GM18508 (cell line): ENCODE data around the gene MYH10.

Experiments used
- ATAC-seq: cut with Tn5 transposase; IDR thresholded peaks from one replicate; pipeline ENCODE4 v1.9.1; 2021; ENCODE audit warnings: moderate number of reproducible peaks; ENCODE audit not compliant: insufficient read depth, unreplicated experiment

Gene MYH10

GRCh38 chr17:8611137-8611536 is 19.4 kb downstream of the MYH10 start:
- no peak for ATAC-seq

- no peak for ATAC-seq
Observed at GRCh38 chr17:8610558-8610957, 20.0 kb downstream of the MYH10 start.

- no peak for ATAC-seq
Observed at GRCh38 chr17:8609910-8610309, 20.6 kb downstream of the MYH10 start.

- no peak for ATAC-seq
Observed at GRCh38 chr17:8608001-8608400, 22.5 kb downstream of the MYH10 start.

GRCh38 chr17:8606401-8606800 is 24.1 kb downstream of the MYH10 start:
- no peak for ATAC-seq

- no peak for ATAC-seq
Observed at GRCh38 chr17:8602679-8603078, 27.8 kb downstream of the MYH10 start.

GRCh38 chr17:8599351-8600011 is 31.0 kb downstream of the MYH10 start:
- ATAC-seq = no peak

GRCh38 chr17:8598913-8599312 is 31.6 kb downstream of the MYH10 start:
- ATAC-seq = no peak

GRCh38 chr17:8593830-8594229 is 36.7 kb downstream of the MYH10 start:
- no peak for ATAC-seq

GRCh38 chr17:8593276-8593675 is 37.2 kb downstream of the MYH10 start:
- no peak for ATAC-seq

- no peak for ATAC-seq
Observed at GRCh38 chr17:8588877-8589554, 41.5 kb downstream of the MYH10 start.

GRCh38 chr17:8586766-8587165 is 43.8 kb downstream of the MYH10 start:
- ATAC-seq = no peak

GRCh38 chr17:8585911-8586310 is 44.6 kb downstream of the MYH10 start:
- ATAC-seq = no peak

GRCh38 chr17:8583954-8584353 is 46.6 kb downstream of the MYH10 start:
- no peak for ATAC-seq

- ATAC-seq = no peak
Observed at GRCh38 chr17:8580952-8581658, 49.4 kb downstream of the MYH10 start.

GRCh38 chr17:8577868-8578267 is 52.7 kb downstream of the MYH10 start:
- no peak for ATAC-seq

GRCh38 chr17:8576559-8577294 is 53.8 kb downstream of the MYH10 start:
- no peak for ATAC-seq

- ATAC-seq = no peak
Observed at GRCh38 chr17:8574687-8575086, 55.8 kb downstream of the MYH10 start.

- ATAC-seq = no peak
Observed at GRCh38 chr17:8572764-8573163, 57.8 kb downstream of the MYH10 start.

GRCh38 chr17:8563981-8564602 is 66.4 kb downstream of the MYH10 start:
- ATAC-seq = no peak
